NCI-H345 treated with DMSO at 0.1 percent for 48 hours (cell line): ENCODE data around the gene PIK3CB.
"Not testable (repeated sequence)": the region's sequence is repeated elsewhere in the genome, so short reads cannot be mapped to it uniquely, and the experiment has no call there.

Experiments
- DNase-seq: peaks from one replicate; lab custom pipeline; 2025; ENCODE audit not compliant: unreplicated experiment; lab: John Stamatoyannopoulos, UW

PIK3CB gene

DNA sequence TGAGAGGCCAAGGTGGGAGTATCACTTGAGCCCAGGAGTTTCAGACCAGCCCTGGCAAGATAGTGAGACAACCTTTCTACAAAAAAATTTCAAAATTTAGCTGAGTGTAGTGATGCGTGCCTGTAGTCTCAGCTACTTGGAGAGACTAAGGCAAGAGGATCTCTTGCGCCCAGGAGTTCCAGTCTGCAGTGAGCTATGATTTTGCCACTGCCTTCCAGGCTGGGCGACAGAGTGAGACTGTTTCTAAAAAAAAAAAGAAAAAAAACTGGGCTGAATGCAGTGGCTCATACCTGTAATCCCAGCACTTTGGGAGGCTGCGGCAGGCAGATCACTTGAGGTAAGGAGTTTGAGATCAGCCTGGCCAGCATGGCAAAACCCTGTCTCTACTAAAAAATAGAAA lies 14.0 kb upstream of the PIK3CB start:
- DNase-seq, result no peak

DNA sequence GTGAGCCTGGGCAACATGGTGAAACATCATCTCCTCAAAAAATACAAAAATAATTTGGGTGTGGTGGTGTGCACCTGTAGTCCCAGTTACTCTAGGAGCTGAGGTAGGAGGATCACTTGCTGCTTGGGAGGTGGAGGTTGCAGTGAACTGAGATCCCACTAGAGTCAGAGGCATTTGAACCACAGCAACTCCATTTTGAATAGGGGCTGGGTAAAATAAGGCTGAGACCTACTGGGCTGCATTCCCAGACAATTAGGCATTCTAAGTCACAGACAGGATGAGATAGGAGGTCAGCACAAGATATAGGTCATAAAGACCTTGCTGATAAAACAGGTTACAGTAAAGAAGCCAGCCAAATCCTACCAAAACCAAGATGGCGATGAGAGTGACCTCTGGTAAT lies 12.1 kb upstream of the PIK3CB start:
- DNase-seq, result not testable (repeated sequence)

- no peak for DNase-seq
Observed at GRCh38 chr3:138846262-138846791, 11.6 kb upstream of the PIK3CB start.

DNA sequence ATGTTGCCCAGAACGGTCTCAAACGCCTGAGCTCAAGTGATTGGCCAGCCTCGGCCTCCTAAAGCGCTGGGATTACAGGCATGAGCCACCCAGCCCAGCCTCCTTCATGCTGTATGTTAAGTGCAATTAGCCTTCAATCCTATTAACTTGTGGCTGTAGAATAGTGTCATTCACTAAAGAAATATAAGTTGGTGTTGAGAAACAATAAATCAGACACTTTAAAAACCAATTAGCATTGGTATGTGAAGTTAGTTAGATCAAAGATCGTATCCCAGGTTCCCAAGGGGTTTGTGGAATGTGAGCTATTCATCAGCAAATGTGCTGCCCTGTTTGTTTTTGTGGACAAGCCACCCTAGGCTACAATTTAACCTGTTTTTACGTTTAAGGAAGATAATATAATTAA lies 11.0 kb upstream of the PIK3CB start:
- DNase-seq, result no peak

- no peak for DNase-seq
Observed at GRCh38 chr3:138845181-138845601, 10.5 kb upstream of the PIK3CB start.

DNA sequence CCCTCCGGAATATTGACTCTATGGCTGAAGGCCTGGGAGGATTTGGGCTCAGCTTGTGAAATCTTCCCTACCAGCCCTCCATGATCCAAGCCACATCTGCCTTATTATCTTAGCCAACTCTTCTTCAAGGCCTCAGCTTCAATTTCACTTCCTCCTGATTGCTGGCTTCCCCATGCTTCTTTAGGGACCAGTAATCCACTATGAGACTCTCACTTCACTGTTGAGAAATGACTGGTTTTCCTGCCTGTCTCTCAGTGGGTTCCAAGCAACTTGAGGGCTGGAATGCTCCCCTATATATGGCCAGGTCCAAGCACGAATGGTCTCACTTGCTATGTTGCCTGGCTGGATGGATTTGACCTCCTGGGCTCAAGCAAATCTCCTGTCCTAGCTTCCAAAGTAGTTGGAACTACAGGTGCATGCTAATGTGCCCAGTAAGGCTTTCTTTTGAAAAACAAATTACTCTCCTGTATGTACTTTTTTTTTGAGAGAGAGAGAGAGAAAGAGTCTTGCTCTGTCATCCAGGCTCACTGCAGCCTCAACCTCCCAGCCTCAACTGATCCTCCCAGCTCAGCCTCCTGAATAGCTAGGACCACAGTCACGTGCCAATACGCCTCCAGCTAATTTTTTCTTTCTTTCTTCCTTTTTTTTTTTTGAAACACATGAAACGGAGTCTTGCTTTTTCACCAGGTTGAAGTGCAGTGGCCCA lies 7.9 kb upstream of the PIK3CB start:
- DNase-seq, result no peak

GRCh38 chr3:138838385-138838784 lies 3.7 kb upstream of the PIK3CB start:
- DNase-seq, result not testable (repeated sequence)

- not testable (repeated sequence) for DNase-seq
Observed at GRCh38 chr3:138835846-138836245, 1.1 kb upstream of the PIK3CB start.

- no peak for DNase-seq
Observed at GRCh38 chr3:138835397-138835757, 649 bp upstream of the PIK3CB start.

- peak; percentile 55 for DNase-seq
Observed at GRCh38 chr3:138833899-138834595, 681 bp downstream of the PIK3CB start.

- DNase-seq, result not testable (repeated sequence)
Observed at GRCh38 chr3:138832473-138833057, 2.2 kb downstream of the PIK3CB start.

GRCh38 chr3:138829886-138830510 lies 4.7 kb downstream of the PIK3CB start:
- no peak for DNase-seq

DNA sequence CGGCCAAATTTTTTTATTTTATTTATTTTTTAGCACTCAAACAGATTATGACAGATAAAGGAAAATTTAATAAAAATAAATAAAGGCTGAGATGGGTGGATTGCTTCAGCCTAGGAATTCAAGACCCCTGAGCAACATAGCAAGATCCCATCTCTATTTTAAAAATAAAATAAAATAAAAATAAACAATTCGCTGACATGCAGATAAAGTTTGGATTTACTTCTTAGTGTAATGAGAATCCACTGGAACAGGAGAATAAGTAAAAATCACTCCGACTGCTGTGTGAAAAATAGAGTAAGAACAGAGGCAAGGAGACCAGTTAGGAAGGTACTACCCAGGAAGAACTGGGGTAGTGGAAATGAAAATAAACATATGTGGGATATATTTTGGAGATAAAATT lies 5.6 kb downstream of the PIK3CB start:
- DNase-seq, result no peak

- DNase-seq, result no peak
Observed at GRCh38 chr3:138827222-138827621, 7.5 kb downstream of the PIK3CB start.

DNA sequence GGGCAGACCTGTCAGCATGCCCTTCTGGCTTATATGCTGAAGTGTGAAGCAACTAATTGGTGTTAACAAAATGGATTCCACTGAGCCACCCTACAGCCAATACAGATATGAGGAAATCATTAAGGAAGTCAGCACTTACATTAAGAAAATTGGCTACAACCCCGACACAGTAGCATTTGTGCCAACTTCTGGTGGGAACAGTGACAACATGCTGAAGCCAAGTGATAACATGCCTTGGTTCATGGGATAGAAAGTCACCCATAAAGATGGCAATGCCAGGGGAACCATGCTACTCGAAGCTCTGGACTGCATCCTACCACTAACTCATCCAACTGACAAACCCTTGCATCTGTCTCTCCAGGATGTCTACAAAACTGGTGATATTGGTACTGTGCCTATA lies 9.4 kb downstream of the PIK3CB start:
- DNase-seq, result no peak

- DNase-seq, result no peak
Observed at GRCh38 chr3:138824114-138824506, 10.6 kb downstream of the PIK3CB start.

- DNase-seq, result not testable (repeated sequence)
Observed at GRCh38 chr3:138820379-138820778, 14.3 kb downstream of the PIK3CB start.

DNA sequence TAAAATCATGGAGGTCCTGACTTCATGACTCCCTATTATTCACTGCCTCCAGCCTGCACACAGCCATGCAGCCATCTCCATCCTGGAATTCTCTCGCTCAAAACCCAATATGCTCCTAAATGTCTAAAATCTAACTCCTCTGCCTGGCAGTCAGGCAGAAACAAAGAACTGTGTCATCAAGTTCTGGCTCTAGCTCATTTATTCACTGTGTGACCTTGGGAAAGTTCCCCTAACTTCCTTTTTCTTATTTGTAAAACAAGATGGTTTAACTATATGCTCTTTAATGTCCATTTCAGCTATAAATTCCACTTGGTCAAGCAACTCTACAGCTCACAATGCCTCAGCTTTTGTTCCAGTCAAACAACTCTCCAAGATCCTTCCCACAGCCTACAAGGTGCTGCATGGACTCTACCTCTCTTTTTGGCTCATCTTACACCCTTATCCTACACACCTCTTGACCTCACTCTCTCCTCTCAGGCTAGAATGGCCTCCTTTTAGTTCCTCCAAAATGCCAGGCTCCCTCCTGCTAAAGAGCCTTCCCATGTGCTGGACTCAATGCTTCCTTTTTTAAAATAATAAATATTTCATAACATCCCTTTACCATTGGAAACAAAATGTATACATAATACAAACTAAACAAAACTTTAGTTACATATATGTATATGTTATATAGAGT lies 16.4 kb downstream of the PIK3CB start:
- no peak for DNase-seq

DNA sequence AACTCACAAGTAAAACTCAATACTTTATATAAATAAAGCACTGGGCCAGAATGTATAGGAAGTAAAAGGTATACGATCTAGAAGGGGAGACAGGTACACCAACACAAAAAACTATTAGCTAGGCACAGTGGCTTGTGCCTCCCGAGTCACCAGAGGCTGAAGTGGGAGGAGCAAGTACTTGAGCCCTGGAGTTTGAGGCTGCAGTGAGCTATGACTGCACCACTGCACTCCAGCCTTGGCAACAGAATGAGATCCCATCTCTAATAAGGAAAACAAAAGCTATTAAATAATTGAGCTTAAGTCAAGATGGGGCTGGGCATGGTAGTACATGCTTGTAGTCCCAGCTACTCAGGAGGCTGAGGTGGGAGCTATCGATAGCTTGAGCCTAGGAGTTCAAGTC lies 17.0 kb downstream of the PIK3CB start:
- no peak for DNase-seq

DNA sequence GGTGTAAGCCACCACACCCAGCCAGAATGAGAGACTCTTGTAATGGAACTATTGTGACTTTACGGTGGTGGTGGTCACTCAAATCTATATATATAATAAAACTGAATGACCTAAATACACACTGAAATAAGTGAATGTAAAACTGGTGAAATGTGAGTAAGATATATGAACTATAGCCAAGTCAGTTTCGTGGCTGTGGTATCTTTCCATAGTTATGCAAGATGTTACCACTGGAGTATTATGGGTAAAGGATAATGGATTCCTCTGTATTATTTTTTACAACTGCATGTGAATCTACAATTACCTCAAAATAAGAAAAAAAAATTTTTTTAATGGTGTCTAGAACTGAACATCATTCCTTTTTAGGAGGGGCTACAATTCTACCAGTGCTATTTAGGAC lies 21.9 kb downstream of the PIK3CB start:
- DNase-seq, result no peak
